Fibroblast of skin of right biceps (primary cell): ENCODE data around the gene SMARCC2.

ENCODE experiments used
- DNase-seq: peaks from one replicate; pipeline ENCODE4 v3.0.0-alpha.2; 2013

Gene SMARCC2

DNA sequence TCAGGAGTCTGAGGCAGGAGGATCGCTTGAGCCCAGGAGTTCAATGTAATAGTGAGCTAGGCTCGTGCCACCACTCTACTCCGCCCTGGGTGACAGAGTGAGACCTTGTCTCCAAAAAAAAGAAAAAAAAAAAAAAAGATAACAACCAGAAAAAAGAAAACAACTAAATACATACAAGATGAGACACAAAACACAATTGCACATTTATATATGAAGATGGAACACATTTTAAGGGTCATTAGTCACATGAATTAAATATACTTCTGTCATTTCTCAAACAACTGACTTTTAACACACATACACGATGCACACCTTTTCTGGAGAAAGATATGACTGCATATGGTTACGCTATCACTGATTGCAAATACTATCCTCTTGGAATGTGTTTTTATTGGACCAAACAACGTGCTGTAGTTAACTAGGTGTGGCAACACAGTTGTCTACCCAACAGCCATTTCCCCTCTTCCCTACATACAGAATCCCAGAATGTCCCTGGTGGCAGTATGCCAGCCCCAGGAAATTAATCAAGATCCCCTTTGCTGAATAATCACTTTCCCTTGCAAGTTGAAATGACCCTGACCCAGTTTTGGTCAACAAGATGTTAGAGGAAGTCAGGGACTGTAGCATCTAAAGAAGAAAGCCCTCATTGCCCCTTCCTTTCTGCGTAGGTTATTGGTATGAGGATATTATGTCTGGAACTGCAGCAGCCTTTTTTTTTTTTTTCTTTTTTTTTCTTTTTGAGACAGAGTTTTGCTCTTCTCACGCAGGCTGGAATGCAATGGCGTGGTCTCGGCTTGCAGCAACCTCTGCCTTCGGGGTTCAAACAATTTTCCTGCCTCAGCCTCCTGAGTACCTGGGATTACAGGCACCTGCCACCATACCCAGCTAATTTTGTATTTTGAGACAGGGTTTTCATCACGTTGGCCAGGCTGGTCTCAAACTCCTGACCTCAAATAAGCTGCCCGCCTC is 42.5 kb downstream of the SMARCC2 start:
- DNase-seq, result no peak

- no peak for DNase-seq
Observed at GRCh38 chr12:56145217-56145616, 44.1 kb downstream of the SMARCC2 start.

DNA sequence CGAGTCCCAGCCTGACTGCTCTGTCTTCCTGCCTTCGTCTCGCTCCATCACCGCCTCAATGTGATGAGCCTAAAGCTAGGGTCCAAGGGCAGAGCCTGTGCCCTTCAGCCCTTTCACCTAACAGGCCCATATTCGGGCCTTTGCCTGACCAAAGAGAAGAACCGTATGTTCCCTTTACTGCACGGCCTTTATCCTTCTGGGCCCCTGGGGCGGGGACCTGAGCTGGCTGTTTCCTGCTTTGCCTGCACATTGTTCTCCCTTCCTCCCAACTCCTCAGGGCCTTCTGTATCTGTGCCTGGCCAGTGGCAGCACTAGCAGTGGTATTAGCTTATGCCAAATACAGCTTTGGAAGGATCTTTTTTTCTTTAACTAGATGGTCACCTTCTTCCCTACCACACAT is 45.4 kb downstream of the SMARCC2 start:
- DNase-seq, result no peak

GRCh38 chr12:56143217-56143616 is 46.1 kb downstream of the SMARCC2 start:
- DNase-seq, result no peak

DNA sequence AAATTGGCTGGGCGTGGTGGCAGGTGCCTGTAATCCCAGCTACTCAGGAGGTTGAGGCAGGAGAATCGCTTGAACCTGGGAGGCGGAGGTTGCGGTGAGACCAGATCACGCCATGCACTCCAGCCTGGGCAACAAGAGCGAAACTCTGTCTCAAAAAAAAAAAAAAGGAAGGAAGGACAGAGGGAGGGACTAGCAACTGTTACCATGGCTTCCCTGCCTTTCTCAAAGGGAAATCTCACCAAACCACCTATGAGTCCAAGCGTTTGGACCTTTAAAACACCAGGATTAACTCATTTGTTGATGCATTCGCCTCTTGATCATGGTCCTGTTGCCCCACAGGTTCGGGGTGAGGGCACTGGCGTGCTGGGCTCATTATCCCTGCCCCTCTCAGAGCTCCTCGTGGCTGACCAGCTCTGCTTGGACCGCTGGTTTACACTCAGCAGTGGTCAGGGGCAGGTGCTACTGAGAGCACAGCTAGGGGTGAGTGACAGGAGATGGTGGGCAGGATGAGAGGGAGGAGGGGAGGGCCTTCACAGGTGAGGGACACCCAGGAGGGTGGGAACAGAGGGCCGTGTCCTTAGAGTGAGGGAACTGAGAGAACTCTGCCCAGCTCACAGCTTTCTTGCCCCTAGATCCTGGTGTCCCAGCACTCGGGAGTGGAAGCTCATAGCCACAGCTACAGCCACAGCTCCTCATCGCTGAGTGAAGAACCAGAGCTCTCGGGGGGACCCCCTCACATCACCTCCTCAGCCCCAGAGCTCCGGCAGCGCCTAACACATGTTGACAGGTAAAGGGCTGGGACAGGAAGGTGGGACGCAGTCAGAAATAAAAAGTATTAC is 47.1 kb downstream of the SMARCC2 start:
- DNase-seq, result no peak

DNA sequence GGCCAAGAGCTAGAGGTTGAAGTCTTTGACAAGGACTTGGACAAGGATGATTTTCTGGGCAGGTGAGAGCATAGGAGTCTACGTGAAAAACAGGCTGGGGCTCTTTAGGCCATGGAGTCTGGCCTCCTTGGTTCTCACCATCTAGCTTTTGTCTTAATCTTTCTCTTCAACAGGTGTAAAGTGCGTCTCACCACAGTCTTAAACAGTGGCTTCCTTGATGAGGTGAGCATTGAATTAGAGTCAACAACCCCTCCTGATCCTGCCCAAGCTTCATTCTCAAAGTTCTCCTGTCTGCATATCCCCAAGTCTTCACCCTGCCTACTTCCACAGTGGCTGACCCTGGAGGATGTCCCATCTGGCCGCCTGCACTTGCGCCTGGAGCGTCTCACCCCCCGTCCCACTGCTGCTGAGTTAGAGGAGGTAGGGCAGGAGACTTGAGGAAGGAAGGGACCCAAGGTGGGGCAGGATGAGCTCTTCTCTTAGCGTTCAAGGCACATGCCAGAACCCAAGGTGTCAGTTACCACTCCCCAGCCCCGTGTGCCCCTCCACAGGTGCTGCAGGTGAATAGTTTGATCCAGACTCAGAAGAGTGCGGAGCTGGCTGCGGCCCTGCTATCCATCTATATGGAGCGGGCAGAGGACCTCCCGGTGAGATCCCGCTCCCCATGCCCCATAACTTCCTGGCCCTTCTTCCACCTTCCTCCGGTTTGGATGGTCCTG is 51.3 kb downstream of the SMARCC2 start:
- DNase-seq, result no peak

DNA sequence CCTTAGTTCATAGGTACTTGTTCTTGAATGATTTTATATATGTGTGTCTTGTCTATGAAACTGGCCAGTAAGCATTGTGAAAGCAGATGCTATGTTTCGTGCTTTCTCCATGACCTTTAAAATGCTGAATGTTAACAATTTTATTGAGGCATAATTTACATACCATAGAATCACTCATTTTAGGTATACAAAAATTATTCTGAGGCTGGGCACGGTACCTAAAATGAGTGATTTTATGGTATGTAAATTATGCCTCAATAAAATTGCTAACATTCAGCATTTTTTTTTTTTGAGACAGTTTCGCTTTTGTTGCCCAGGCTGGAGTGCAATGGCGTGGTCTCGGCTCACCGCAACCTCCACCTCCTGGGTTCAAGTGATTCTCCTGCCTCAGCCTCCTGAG is 54.4 kb downstream of the SMARCC2 start:
- DNase-seq, result no peak

- DNase-seq, result no peak
Observed at GRCh38 chr12:56130876-56131275, 58.4 kb downstream of the SMARCC2 start.

GRCh38 chr12:56129942-56130495 is 59.3 kb downstream of the SMARCC2 start:
- DNase-seq, result no peak

- peak; percentile 45 for DNase-seq
Observed at GRCh38 chr12:56129206-56129941, 59.9 kb downstream of the SMARCC2 start.

GRCh38 chr12:56128670-56129205 is 60.5 kb downstream of the SMARCC2 start:
- no peak for DNase-seq

- DNase-seq, result peak; percentile 100
Observed at GRCh38 chr12:56127888-56128669, 61.2 kb downstream of the SMARCC2 start, which contains the start of gene ESYT1. ESYT1 (plus strand) TSS chr12:56128267; CDS start chr12:56128320, 53 bp downstream.

DNA sequence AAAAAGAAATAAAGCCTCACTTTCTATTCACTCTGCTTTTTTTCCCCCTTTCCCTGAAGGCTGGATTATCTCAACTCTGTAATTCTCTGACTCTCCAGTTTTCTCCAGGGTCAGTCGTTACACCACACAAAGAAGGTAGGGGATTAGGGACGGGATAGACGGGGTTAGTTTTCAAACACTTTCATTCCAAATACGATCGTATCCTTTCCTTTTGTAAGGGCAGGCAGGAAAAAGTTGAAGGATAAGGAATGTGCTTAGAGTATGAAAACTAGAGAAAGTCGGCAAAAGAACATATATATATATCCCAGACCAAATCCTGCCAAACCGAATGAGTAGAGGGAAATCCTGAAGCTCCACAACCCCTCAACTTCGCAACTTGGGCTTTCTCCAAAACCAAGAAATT is 61.8 kb downstream of the SMARCC2 start:
- no peak for DNase-seq

DNA sequence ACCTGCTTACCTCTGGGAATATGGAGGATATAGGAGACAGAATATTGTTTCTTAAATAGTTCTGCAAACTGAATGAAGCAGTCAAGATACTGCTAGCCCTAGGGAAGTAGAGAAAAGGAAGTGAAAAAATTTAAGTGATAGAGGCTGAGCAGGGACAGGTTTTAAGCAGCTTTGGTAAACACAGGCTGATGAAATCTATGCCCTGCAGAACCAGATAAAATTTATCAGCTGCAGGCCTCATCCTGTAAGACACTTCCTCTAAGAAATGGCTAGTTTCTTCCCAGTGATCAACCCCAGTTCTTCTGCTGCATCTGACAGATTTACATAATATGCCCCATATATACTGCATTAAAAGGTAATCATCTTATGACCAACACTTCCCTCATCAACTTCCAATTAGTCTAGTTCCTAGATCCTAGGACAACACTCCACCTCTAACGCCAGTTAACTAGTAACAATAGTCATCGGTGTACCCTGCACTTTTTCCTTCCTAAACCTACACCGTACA is 62.5 kb downstream of the SMARCC2 start:
- DNase-seq, result no peak

DNA sequence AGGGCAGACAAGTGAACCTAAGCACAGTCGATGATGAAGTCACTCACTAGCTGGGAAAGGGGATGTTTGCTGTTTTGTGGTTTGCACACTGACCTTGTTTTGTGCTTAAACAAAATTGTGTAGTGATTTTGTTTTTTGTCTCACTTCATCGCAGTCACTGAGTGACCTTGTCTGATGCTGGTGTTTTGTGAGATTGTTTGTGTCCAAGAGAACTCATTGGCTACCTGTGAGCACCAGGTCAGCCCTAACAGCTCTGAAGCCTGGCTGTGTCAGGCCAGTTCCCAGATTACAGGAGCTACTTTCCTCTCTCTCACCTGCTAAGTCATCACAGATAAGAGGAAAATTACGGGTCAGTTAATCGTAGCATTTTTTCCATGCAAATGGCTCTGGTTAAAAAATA is 65.2 kb downstream of the SMARCC2 start:
- no peak for DNase-seq

DNA sequence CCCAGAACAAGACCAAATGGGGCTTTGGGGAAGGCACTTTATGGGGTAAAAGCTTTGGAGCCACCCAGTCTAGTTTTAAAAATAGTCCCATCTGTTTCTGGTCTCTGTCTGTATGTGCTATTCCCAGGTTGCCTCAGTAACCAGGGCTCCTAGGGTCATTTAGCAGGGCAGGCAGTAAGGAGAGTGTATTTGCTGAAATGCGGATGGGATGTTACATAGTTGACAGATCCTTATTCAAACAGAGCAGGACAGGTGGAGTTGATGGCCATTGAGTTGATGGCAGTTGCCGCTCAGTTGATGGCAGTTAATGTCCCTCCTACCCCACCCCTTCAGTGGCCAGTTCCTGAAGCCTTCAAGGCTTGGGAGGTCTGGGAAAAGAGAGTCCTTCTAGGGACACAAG is 66.6 kb downstream of the SMARCC2 start:
- no peak for DNase-seq

DNA sequence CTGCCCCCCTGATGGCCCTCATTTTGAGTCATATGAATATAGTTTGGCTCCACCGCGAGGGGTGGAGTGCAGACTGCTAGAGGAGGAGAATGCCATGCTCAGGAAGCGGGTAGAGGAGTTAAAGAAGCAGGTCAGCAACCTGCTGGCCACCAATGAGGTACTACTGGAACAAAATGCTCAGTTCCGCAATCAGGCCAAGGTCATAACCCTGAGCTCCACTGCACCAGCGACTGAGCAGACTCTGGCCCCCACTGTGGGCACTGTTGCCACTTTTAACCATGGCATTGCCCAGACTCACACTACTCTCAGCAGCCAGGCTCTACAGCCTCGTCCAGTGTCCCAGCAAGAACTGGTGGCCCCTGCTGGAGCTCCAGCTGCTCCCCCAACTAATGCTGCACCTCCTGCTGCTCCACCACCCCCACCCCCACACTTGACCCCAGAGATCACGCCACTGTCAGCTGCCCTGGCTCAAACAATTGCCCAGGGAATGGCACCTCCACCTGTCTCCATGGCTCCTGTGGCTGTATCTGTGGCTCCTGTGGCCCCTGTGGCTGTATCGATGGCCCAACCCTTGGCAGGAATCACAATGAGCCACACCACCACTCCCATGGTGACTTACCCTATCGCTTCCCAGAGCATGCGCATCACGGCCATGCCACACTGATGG is 67.9 kb downstream of the SMARCC2 start:
- DNase-seq, result no peak

GRCh38 chr12:56120158-56120846 is 69.0 kb downstream of the SMARCC2 start:
- DNase-seq, result no peak

GRCh38 chr12:56119361-56119796 is 69.9 kb downstream of the SMARCC2 start:
- DNase-seq, result peak; percentile 94
